B cell (primary cell): ENCODE data around the gene CADM2. TPM values are rescaled to one million over a fixed set of nuclear protein-coding genes. Genes with fewer than 3 reads are reported as not detected.

Source experiments
- ATAC-seq: fragments of 200-7000 bp; cut with Tn5 transposase; one replicate; pipeline ENCODE4 v1.10.0; 2021; ENCODE audit warnings: low read depth, mild to moderate bottlenecking, moderate number of reproducible peaks, moderate library complexity
- CTCF ChIA-PET: fragments of 350-600 bp; sonication (Branson Sonifier 250); formaldehyde crosslinking; loops from one replicate; lab custom pipeline; 2021; ENCODE audit warnings: antibody characterized with exemption, inconsistent platforms; lab: Charles Lee
- POLR2A ChIA-PET: fragments of 350-600 bp; sonication (Branson Sonifier 250); formaldehyde crosslinking; loops from one replicate; lab custom pipeline; 2021; ENCODE audit warnings: antibody characterized with exemption; lab: Charles Lee
- DNase-seq: peaks from one replicate; pipeline ENCODE4 v3.0.0; 2013
- H2AFZ ChIP-seq: 2 replicates; pipeline ENCODE4 v1.6.1; 2012; ENCODE audit warnings: mild to moderate bottlenecking, low read depth, low read length; ENCODE audit not compliant: insufficient read depth, poor library complexity, severe bottlenecking
- H3K27ac ChIP-seq, 2 donors: 1 replicate in 1 of 2; 2 replicates in 1 of 2; pipeline ENCODE4 v1.5.1; 2012 to 2013; ENCODE audit warnings: low read length in 2 of 2, mild to moderate bottlenecking in 2 of 2, moderate library complexity in 1 of 2
- H3K27me3 ChIP-seq, 4 experiments: fragments of 200-600 bp in 1 of 4; sonication (generic) in 1 of 4; replicated peaks in 1 of 4; 1 replicate in 2 of 4; 2 replicates in 2 of 4; pipeline versions ENCODE4 v1.6.1 to v1.7.0; 2013 to 2016; ENCODE audit warnings: low read length in 3 of 4, mild to moderate bottlenecking in 2 of 4, mixed read lengths in 1 of 4, moderate library complexity in 1 of 4; ENCODE audit not compliant: insufficient read depth in 4 of 4, control insufficient read depth in 3 of 4; ENCODE audit errors: control extremely low read depth in 1 of 4
- H3K36me3 ChIP-seq, 2 experiments: replicated peaks in 1 of 2; 1 replicate in 1 of 2; 2 replicates in 1 of 2; pipeline versions ENCODE4 v1.6.1 to v1.7.1; 2013; ENCODE audit warnings: low read length in 1 of 2; ENCODE audit not compliant: insufficient read depth in 2 of 2, control insufficient read depth in 1 of 2; ENCODE audit errors: control extremely low read depth in 1 of 2, extremely low read depth in 1 of 2
- H3K4me1 ChIP-seq, 2 donors: fragments of 200-600 bp in 1 of 2; sonication (generic) in 1 of 2; 1 replicate in 1 of 2; 2 replicates in 1 of 2; pipeline versions ENCODE4 v1.5.1 to v1.6.1; 2013 to 2017; ENCODE audit warnings: low read length in 2 of 2; ENCODE audit not compliant: control insufficient read depth in 2 of 2, insufficient read depth in 2 of 2
- H3K4me2 ChIP-seq: replicated peaks from 2 replicates; pipeline ENCODE3; 2012; ENCODE audit warnings: mild to moderate bottlenecking, low read depth, low read length; ENCODE audit not compliant: poor library complexity, severe bottlenecking
- H3K4me3 ChIP-seq, 5 experiments: fragments of 200-600 bp in 1 of 5; sonication (generic) in 1 of 5; 1 replicate in 3 of 5; 2 replicates in 2 of 5; pipeline versions ENCODE4 v1.5.1 to v1.7.0; 2011 to 2016; ENCODE audit warnings: low read length in 4 of 5, mild to moderate bottlenecking in 4 of 5, low read depth in 2 of 5, control low read depth in 1 of 5, moderate library complexity in 1 of 5; ENCODE audit not compliant: insufficient read depth in 1 of 5; ENCODE audit errors: control extremely low read depth in 1 of 5, extremely low read depth in 1 of 5
- H3K79me2 ChIP-seq: fragments of 200-600 bp; sonication (generic); one replicate; pipeline ENCODE4 v1.6.0; 2016; ENCODE audit warnings: low read length; ENCODE audit not compliant: control insufficient read depth, insufficient read depth
- H3K9ac ChIP-seq: fragments of 200-600 bp; sonication (generic); 2 replicates; pipeline ENCODE4 v1.6.1; 2017; ENCODE audit warnings: mild to moderate bottlenecking, low read length, moderate library complexity
- H3K9me3 ChIP-seq, 3 donors: one replicate each; pipeline versions ENCODE4 v1.6.1 to v1.7.1; 2013; ENCODE audit warnings: low read length in 2 of 3; ENCODE audit not compliant: control insufficient read depth in 2 of 3, insufficient read depth in 1 of 3; ENCODE audit errors: control extremely low read depth in 1 of 3
- H4K20me1 ChIP-seq: 2 replicates; pipeline ENCODE4 v1.6.0; 2012; ENCODE audit warnings: mild to moderate bottlenecking, low read length; ENCODE audit not compliant: insufficient read depth, control insufficient read depth, poor library complexity, severe bottlenecking
- H3K27ac Mint-ChIP-seq: one replicate; pipeline ENCODE4 v1.8.0; 2021; ENCODE audit warnings: mixed read lengths
- H3K27me3 Mint-ChIP-seq: one replicate; pipeline ENCODE4 v1.8.0; 2021; ENCODE audit warnings: mixed read lengths
- H3K4me1 Mint-ChIP-seq: one replicate; pipeline ENCODE4 v1.8.0; 2021; ENCODE audit warnings: mixed read lengths
- H3K4me3 Mint-ChIP-seq: one replicate; pipeline ENCODE4 v1.8.0; 2021; ENCODE audit warnings: mixed read lengths
- H3K9me3 Mint-ChIP-seq: one replicate; pipeline ENCODE4 v1.8.0; 2022; ENCODE audit warnings: mixed read lengths; ENCODE audit not compliant: insufficient read depth
- EZH2 ChIP-seq: IDR thresholded peaks from 2 replicates; pipeline ENCODE4 v1.6.1; 2012; ENCODE audit warnings: borderline replicate concordance, low read depth, mild to moderate bottlenecking, moderate library complexity, low read length; ENCODE audit not compliant: insufficient read depth, poor library complexity, severe bottlenecking
- WGBS: methylation state at CpG from one replicate; pipeline ENCODE4 v1.1.5; 2013; ENCODE audit warnings: missing lambda C conversion rate; ENCODE audit not compliant: insufficient coverage; 5-methylcytosine and 5-hydroxymethylcytosine counted together
- intact Hi-C: fragments of 100-400 bp; cut with micrococcal nuclease; formaldehyde crosslinking; loops from one replicate; pipeline ENCODE4 v1.10.0; 2022
- polyA plus RNA-seq: library from polyadenylated mRNA; depleted of rRNA; stranded (reverse); fragments of >200 nt; gene quantifications from 2 replicates; pipeline ENCODE4 v1.2.3, GENCODE V29; 2012
- total RNA-seq, 2 donors: library from RNA; stranded (reverse); fragments of 120-200 nt in 1 of 2; gene quantifications; 1 replicate in 1 of 2; 2 replicates in 1 of 2; pipeline versions ENCODE4 v1.2.3 to v1.2.4, GENCODE V29; 2013 to 2022
- TF ChIP-seq, protein P1 (sequence below): fragments of 200-600 bp; IDR thresholded peaks from one replicate; pipeline ENCODE4 v1.8.0; 2022; ENCODE audit warnings: antibody characterized with exemption, mild to moderate bottlenecking

Gene CADM2
- total and polyA plus RNA-seq, 2 donors (not counting 1 experiment from before 2014, with no cell fraction given) = 0.10 to 0.37 TPM

DNA sequence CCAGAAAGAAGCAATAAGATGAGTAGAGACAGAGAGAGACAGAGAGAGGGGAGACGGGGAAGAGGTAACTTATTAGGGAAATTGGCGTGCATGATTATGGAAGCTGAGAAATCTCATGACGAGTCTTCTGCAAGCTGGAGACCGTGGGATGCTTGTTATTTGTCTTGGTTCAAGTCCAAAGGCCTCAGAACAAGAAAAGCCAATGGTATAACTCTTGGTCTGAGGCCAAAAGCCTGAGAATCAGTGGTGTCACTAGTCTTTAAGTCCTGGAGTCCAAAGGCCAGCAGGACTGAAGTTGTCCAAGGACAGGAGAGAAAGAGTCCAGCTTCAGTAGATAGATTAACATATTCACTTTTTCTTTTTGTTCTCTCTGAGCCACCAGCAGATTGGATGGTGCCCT is 613.6 kb downstream of the CADM2 start:
- DNase-seq (no peak), ATAC-seq (no peak)
- no peaks in the 10 kb centered on the region for H3K9me3 Mint-ChIP-seq
- TF ChIP-seq EZH2 = no peak
- TF ChIP-seq, protein P1, sequence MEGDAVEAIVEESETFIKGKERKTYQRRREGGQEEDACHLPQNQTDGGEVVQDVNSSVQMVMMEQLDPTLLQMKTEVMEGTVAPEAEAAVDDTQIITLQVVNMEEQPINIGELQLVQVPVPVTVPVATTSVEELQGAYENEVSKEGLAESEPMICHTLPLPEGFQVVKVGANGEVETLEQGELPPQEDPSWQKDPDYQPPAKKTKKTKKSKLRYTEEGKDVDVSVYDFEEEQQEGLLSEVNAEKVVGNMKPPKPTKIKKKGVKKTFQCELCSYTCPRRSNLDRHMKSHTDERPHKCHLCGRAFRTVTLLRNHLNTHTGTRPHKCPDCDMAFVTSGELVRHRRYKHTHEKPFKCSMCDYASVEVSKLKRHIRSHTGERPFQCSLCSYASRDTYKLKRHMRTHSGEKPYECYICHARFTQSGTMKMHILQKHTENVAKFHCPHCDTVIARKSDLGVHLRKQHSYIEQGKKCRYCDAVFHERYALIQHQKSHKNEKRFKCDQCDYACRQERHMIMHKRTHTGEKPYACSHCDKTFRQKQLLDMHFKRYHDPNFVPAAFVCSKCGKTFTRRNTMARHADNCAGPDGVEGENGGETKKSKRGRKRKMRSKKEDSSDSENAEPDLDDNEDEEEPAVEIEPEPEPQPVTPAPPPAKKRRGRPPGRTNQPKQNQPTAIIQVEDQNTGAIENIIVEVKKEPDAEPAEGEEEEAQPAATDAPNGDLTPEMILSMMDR = no peak
- H3K27ac ChIP-seq = no peak overlapping the region
- H3K27me3 Mint-ChIP-seq = no peaks in the 10 kb centered on the region
- CTCF ChIA-PET = no interaction called here
- no peaks in the 10 kb centered on the region for H3K9me3 ChIP-seq
- no peak overlapping the region for H3K4me2 ChIP-seq
- H3K27ac Mint-ChIP-seq = no peak overlapping the region
- no peaks in the 10 kb centered on the region for H3K4me1 Mint-ChIP-seq
- H3K79me2 ChIP-seq = no peaks in the 10 kb centered on the region
- no peaks in the 10 kb centered on the region for H3K27me3 ChIP-seq
- H3K4me3 ChIP-seq = no peak overlapping the region
- no peak overlapping the region for H3K4me3 Mint-ChIP-seq
- no peaks in the 10 kb centered on the region for H3K36me3 ChIP-seq
- intact Hi-C loops = no loop called here
- no peak overlapping the region for H3K9ac ChIP-seq
- POLR2A ChIA-PET = no interaction called here
- WGBS = 81% methylated on average over 4 of the region's 4 CpGs
- H3K4me1 ChIP-seq = no peaks in the 10 kb centered on the region
- no peaks in the 10 kb centered on the region for H4K20me1 ChIP-seq
- no peak overlapping the region for H2AFZ ChIP-seq

DNA sequence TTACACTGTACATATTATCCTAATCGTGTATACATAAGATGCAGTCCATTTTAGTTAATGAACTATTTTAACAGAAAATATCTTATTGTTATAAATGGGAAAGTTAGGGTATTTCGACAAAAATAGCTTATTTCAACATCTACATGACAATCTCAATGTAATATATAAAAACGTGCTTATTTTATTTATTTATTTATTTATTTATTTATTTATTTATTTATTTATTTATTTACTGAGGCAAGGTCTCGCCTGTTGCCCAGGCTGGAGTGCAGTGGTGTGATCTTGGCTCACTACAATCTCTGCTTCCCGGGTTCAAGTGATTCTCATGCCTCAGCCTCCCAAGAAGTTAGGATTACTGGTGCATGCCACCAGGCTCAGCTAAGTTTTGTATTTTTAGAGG is 614.2 kb downstream of the CADM2 start:
- WGBS = 88% methylated on average over 2 of the region's 5 CpGs
- Histone ChIP-seq H4K20me1 (no peaks in the 10 kb centered on the region), H3K4me3 (no peak overlapping the region), H3K4me2 (no peak overlapping the region), H3K27me3 (no peaks in the 10 kb centered on the region), H3K9me3 (no peaks in the 10 kb centered on the region), H3K27ac (no peak overlapping the region), H2AFZ (no peak overlapping the region), H3K9ac (no peak overlapping the region), H3K4me1 (no peaks in the 10 kb centered on the region), H3K36me3 (no peaks in the 10 kb centered on the region), H3K79me2 (no peaks in the 10 kb centered on the region)
- ChIA-PET CTCF (no interaction called here), POLR2A (no interaction called here)
- no peak for TF ChIP-seq EZH2
- TF ChIP-seq, protein P1 = no peak
- Mint-ChIP-seq H3K27ac (no peak overlapping the region), H3K9me3 (no peaks in the 10 kb centered on the region), H3K4me3 (no peak overlapping the region), H3K4me1 (no peaks in the 10 kb centered on the region), H3K27me3 (no peaks in the 10 kb centered on the region)
- DNase-seq (no peak), ATAC-seq (no peak)
- intact Hi-C loops = no loop called here
